Transverse colon (tissue), 4 donors: ENCODE data around the gene HSD17B8.

ENCODE experiments used
- CTCF ChIP-seq, 5 experiments: fragments of 200-600 bp in 3 of 5; fragments of 450-650 bp in 2 of 5; sonication (generic) in 3 of 5; IDR thresholded peaks; 1 replicate in 2 of 5; 2 replicates in 3 of 5; pipeline ENCODE4 v1.5.1; 2016 to 2017; ENCODE audit warnings: antibody characterized with exemption in 5 of 5, inconsistent platforms in 3 of 5, mild to moderate bottlenecking in 2 of 5, moderate library complexity in 1 of 5
- EP300 ChIP-seq: sonication (generic); formaldehyde crosslinking; IDR thresholded peaks from one replicate; pipeline ENCODE4 v1.6.1; 2017; ENCODE audit warnings: antibody characterized with exemption, low read depth
- POLR2A ChIP-seq: fragments of 450-650 bp; IDR thresholded peaks from one replicate; pipeline ENCODE4 v1.6.1; 2016; ENCODE audit warnings: antibody characterized with exemption, mild to moderate bottlenecking, moderate library complexity
- POLR2AphosphoS5 ChIP-seq, 3 donors: sonication (generic); formaldehyde crosslinking; IDR thresholded peaks; one replicate each; pipeline ENCODE4 v1.6.1; 2016; ENCODE audit warnings: antibody characterized with exemption in 3 of 3

GRCh38 chr6:33235221-33235634, 30.8 kb downstream of the HSD17B8 start:
- TF ChIP-seq CTCF (IDR thresholded peaks at IDR 0.05) = no peak
- TF ChIP-seq POLR2A = no peak
- no peak for TF ChIP-seq POLR2AphosphoS5 (IDR thresholded peaks at IDR 0.05)
- TF ChIP-seq EP300 = no peak
